NCI-H460 (cell line): ENCODE data around the gene EXOSC1. TPM values are rescaled to one million over a fixed set of nuclear protein-coding genes. Genes with fewer than 3 reads are reported as not detected.
"Not testable (repeated sequence)": the region's sequence is repeated elsewhere in the genome, so short reads cannot be mapped to it uniquely, and the experiment has no call there.

Experiments used
- DNase-seq: peaks from one replicate; pipeline ENCODE4 v3.0.0-alpha.2; 2016; ENCODE audit warnings: low read depth; ENCODE audit errors: extremely low read depth
- polyA plus RNA-seq: library from polyadenylated mRNA; depleted of rRNA; stranded (reverse); fragments of >200 nt; gene quantifications from 2 replicates; pipeline ENCODE4 v1.2.3, GENCODE V29; 2014; cell fraction: nucleus; rRNA removed
- total RNA-seq: library from RNA; depleted of rRNA; stranded (reverse); fragments of >200 nt; shearing (Covaris generic); gene quantifications from 2 replicates; pipeline ENCODE4 v1.2.3, GENCODE V29; 2014; rRNA removed

EXOSC1 gene
- total RNA-seq: 85.8 and 96.3 TPM in 2 replicates
- 39.6 and 63.2 TPM in 2 replicates for polyA plus RNA-seq

- DNase-seq: peak; percentile 95
These were observed at the start of gene EXOSC1, which contains the start of gene ZDHHC16 for GRCh38 chr10:97445722-97446639. TSS of gene EXOSC1 (minus strand) at chr10:97446006. CDS start at chr10:97445985, 21 bp downstream. TSS of gene ZDHHC16 (plus strand) at chr10:97446175. CDS start at chr10:97451676, 5,501 bp downstream.

GRCh38 chr10:97494863-97495506, 49.2 kb upstream of the EXOSC1 start:
- DNase-seq: no peak

GRCh38 chr10:97494151-97494550, 48.3 kb upstream of the EXOSC1 start:
- no peak for DNase-seq

- no peak for DNase-seq
These were observed 44.8 kb upstream of the EXOSC1 start for GRCh38 chr10:97490592-97490991.

- DNase-seq: no peak
These were observed 40.0 kb upstream of the EXOSC1 start for GRCh38 chr10:97485647-97486281.

GRCh38 chr10:97483921-97484320, 38.1 kb upstream of the EXOSC1 start:
- no peak for DNase-seq

- DNase-seq: no peak
These were observed 37.7 kb upstream of the EXOSC1 start for GRCh38 chr10:97483506-97483905.

- no peak for DNase-seq
These were observed 36.6 kb upstream of the EXOSC1 start for GRCh38 chr10:97482381-97482780.

GRCh38 chr10:97481071-97481470, 35.3 kb upstream of the EXOSC1 start:
- DNase-seq: no peak

- DNase-seq: no peak
These were observed 34.1 kb upstream of the EXOSC1 start for GRCh38 chr10:97479939-97480338.

- not testable (repeated sequence) for DNase-seq
These were observed 33.6 kb upstream of the EXOSC1 start for GRCh38 chr10:97479410-97479809.

- no peak for DNase-seq
These were observed 30.3 kb upstream of the EXOSC1 start for GRCh38 chr10:97475936-97476594.

GRCh38 chr10:97474918-97475317, 29.1 kb upstream of the EXOSC1 start:
- DNase-seq: no peak

GRCh38 chr10:97468781-97469180, 23.0 kb upstream of the EXOSC1 start:
- DNase-seq: not testable (repeated sequence)

GRCh38 chr10:97468162-97468561, 22.4 kb upstream of the EXOSC1 start:
- no peak for DNase-seq

GRCh38 chr10:97466755-97467154, 20.9 kb upstream of the EXOSC1 start:
- DNase-seq: no peak

- DNase-seq: no peak
These were observed 20.2 kb upstream of the EXOSC1 start for GRCh38 chr10:97465982-97466381.

GRCh38 chr10:97464226-97464625, 18.4 kb upstream of the EXOSC1 start:
- no peak for DNase-seq

GRCh38 chr10:97463363-97464132, 17.7 kb upstream of the EXOSC1 start:
- DNase-seq: peak; percentile 50

GRCh38 chr10:97462309-97462708, 16.5 kb upstream of the EXOSC1 start:
- no peak for DNase-seq
